Epithelial cell of umbilical artery (primary cell): ENCODE results near the gene ACP5. TPM values are rescaled to one million over a fixed set of nuclear protein-coding genes. Genes with fewer than 3 reads are reported as not detected.

Source experiments
- total RNA-seq: library from RNA; depleted of rRNA; stranded (reverse); fragments of >200 nt; gene quantifications from 2 replicates; pipeline ENCODE4 v1.2.3, GENCODE V29; 2014

ACP5 gene
- total RNA-seq = not detected in 2 replicates

GRCh38 chr19:11577451-11578257, at the start of gene ACP5:
ACP5 (minus strand) TSS chr19:11577645; CDS start chr19:11577317, 328 bp downstream.

GRCh38 chr19:11597202-11598102, 20.0 kb upstream of the ACP5 start, which contains the start of gene ZNF627:
ZNF627 (plus strand) TSS chr19:11597483; CDS start chr19:11597628, 145 bp downstream.

GRCh38 chr19:11558881-11559828, 18.3 kb downstream of the ACP5 start, which contains the start of gene ELOF1:
ELOF1 (minus strand) TSS chr19:11559230; CDS start chr19:11554347, 4,883 bp downstream.

GRCh38 chr19:11538232-11539036, 39.0 kb downstream of the ACP5 start, which contains the start of gene CNN1:
CNN1 (plus strand) TSS chr19:11538851; CDS start chr19:11538928, 77 bp downstream.

GRCh38 chr19:11528551-11529341, 48.7 kb downstream of the ACP5 start, which contains the start of gene ECSIT:
ECSIT (minus strand) TSS chr19:11529134; CDS start chr19:11519170, 9,964 bp downstream.

Other genes starting within 250 kb of the ACP5 start
- 31.8 and 32.2 TPM in 2 replicates for gene RAB3D, start 238.0 kb downstream of the ACP5 start, total RNA-seq
- gene TMEM205, start 231.4 kb downstream of the ACP5 start, total RNA-seq = 133 and 199 TPM in 2 replicates
- 3.8 and 6.2 TPM in 2 replicates for gene CCDC159, start 231.1 kb downstream of the ACP5 start, total RNA-seq
- gene PLPPR2, start 222.2 kb downstream of the ACP5 start, total RNA-seq = 3.8 and 6.2 TPM in 2 replicates
- 0.61 and 0.65 TPM in 2 replicates for gene SWSAP1, start 203.0 kb downstream of the ACP5 start, total RNA-seq
- 5.6 and 6.8 TPM in 2 replicates for gene EPOR, start 193.3 kb downstream of the ACP5 start, total RNA-seq
- gene RGL3, start 158.3 kb downstream of the ACP5 start, total RNA-seq = 2.1 and 3.2 TPM in 2 replicates
- gene ODAD3, start 142.5 kb downstream of the ACP5 start, total RNA-seq = under 0.01 TPM in 1 of 2 replicates, not detected in the other
- 99.2 and 102 TPM in 2 replicates for gene PRKCSH, start 142.0 kb downstream of the ACP5 start, total RNA-seq
- gene ELAVL3, start 96.6 kb downstream of the ACP5 start, total RNA-seq = not detected in 2 replicates
- 6.8 and 7.9 TPM in 2 replicates for gene ZNF653, start 71.8 kb downstream of the ACP5 start, total RNA-seq
- 34.1 and 38.9 TPM in 2 replicates for gene ECSIT, start 48.5 kb downstream of the ACP5 start, total RNA-seq
- gene CNN1, start 38.8 kb downstream of the ACP5 start, total RNA-seq = 0.32 and 2.0 TPM in 2 replicates
- 24.5 and 30.2 TPM in 2 replicates for gene ELOF1, start 18.4 kb downstream of the ACP5 start, total RNA-seq
- 21.9 and 25.7 TPM in 2 replicates for gene ZNF627, start 19.8 kb upstream of the ACP5 start, total RNA-seq
- gene ZNF823, start 161.3 kb upstream of the ACP5 start, total RNA-seq = 3.9 and 8.8 TPM in 2 replicates
- gene ZNF441, start 189.4 kb upstream of the ACP5 start, total RNA-seq = 4.5 and 8.7 TPM in 2 replicates
- gene ZNF491, start 220.9 kb upstream of the ACP5 start, total RNA-seq = 0.65 and 1.5 TPM in 2 replicates
- gene ZNF440, start 236.6 kb upstream of the ACP5 start, total RNA-seq = 5.2 and 7.3 TPM in 2 replicates